NCI-H524 treated with DMSO at 0.1 percent for 48 hours (cell line): ENCODE results near the gene ZBTB3.
"Not testable (repeated sequence)": the region's sequence is repeated elsewhere in the genome, so short reads cannot be mapped to it uniquely, and the experiment has no call there.

ENCODE experiments used
- DNase-seq: peaks from one replicate; lab custom pipeline; 2025; lab: John Stamatoyannopoulos, UW

ZBTB3 gene

GRCh38 chr11:62753736-62754603, at the start of gene ZBTB3:
ZBTB3 (minus strand) TSS chr11:62754160; CDS start chr11:62753664, 496 bp downstream.
- DNase-seq, result peak; percentile 96

GRCh38 chr11:62801071-62801470, 47.1 kb upstream of the ZBTB3 start:
- no peak for DNase-seq

GRCh38 chr11:62799486-62799885, 45.5 kb upstream of the ZBTB3 start:
- no peak for DNase-seq

GRCh38 chr11:62796281-62796680, 42.3 kb upstream of the ZBTB3 start:
- DNase-seq, result no peak

- no peak for DNase-seq
Observed at GRCh38 chr11:62794201-62794775, 40.3 kb upstream of the ZBTB3 start.

GRCh38 chr11:62792202-62792575, 38.2 kb upstream of the ZBTB3 start:
- no peak for DNase-seq

GRCh38 chr11:62791501-62792201, 37.7 kb upstream of the ZBTB3 start, which contains the start of gene TMEM223:
TMEM223 (minus strand) TSS chr11:62792006; CDS start chr11:62791994, 12 bp downstream.
- DNase-seq, result no peak

GRCh38 chr11:62789576-62789975, 35.6 kb upstream of the ZBTB3 start:
- DNase-seq, result no peak

GRCh38 chr11:62788991-62789390, 35.0 kb upstream of the ZBTB3 start:
- DNase-seq, result no peak

GRCh38 chr11:62787005-62787759, 33.2 kb upstream of the ZBTB3 start, which contains the start of gene TMEM179B:
TMEM179B (plus strand) TSS chr11:62787402; CDS start chr11:62787432, 30 bp downstream.
- DNase-seq, result peak; percentile 68

GRCh38 chr11:62786318-62787004, 32.5 kb upstream of the ZBTB3 start:
- peak; percentile 34 for DNase-seq

GRCh38 chr11:62782753-62783152, 28.8 kb upstream of the ZBTB3 start:
- DNase-seq, result no peak

- DNase-seq, result no peak
Observed at GRCh38 chr11:62778441-62778840, 24.5 kb upstream of the ZBTB3 start.

- DNase-seq, result no peak
Observed at GRCh38 chr11:62777389-62777788, 23.4 kb upstream of the ZBTB3 start.

GRCh38 chr11:62775646-62776045, 21.7 kb upstream of the ZBTB3 start:
- no peak for DNase-seq

- DNase-seq, result no peak
Observed at GRCh38 chr11:62774407-62774806, 20.4 kb upstream of the ZBTB3 start.

- peak; percentile 81 for DNase-seq
Observed at GRCh38 chr11:62771144-62772021, 17.4 kb upstream of the ZBTB3 start, which contains the start of gene TAF6L. TAF6L (plus strand) TSS chr11:62771396; CDS start chr11:62775784, 4,388 bp downstream.

- DNase-seq, result no peak
Observed at GRCh38 chr11:62770778-62771143, 16.8 kb upstream of the ZBTB3 start.

- DNase-seq, result not testable (repeated sequence)
Observed at GRCh38 chr11:62760867-62761227, 6.9 kb upstream of the ZBTB3 start.
